B cell (primary cell): ENCODE data around the gene CMTM8. TPM values are rescaled to one million over a fixed set of nuclear protein-coding genes. Genes with fewer than 3 reads are reported as not detected.
A peak's percentile ranks its signal among the peaks of the same experiment; 100 is the strongest.

ENCODE experiments used
- ATAC-seq: fragments of 200-7000 bp; cut with Tn5 transposase; one replicate; pipeline ENCODE4 v1.10.0; 2021; ENCODE audit warnings: low read depth, mild to moderate bottlenecking, moderate number of reproducible peaks, moderate library complexity
- CTCF ChIA-PET: fragments of 350-600 bp; sonication (Branson Sonifier 250); formaldehyde crosslinking; loops from one replicate; lab custom pipeline; 2021; ENCODE audit warnings: antibody characterized with exemption, inconsistent platforms; lab: Charles Lee
- POLR2A ChIA-PET: fragments of 350-600 bp; sonication (Branson Sonifier 250); formaldehyde crosslinking; loops from one replicate; lab custom pipeline; 2021; ENCODE audit warnings: antibody characterized with exemption; lab: Charles Lee
- DNase-seq: peaks from one replicate; pipeline ENCODE4 v3.0.0; 2013
- H2AFZ ChIP-seq: 2 replicates; pipeline ENCODE4 v1.6.1; 2012; ENCODE audit warnings: mild to moderate bottlenecking, low read depth, low read length; ENCODE audit not compliant: insufficient read depth, poor library complexity, severe bottlenecking
- H3K27ac ChIP-seq, 2 donors: 1 replicate in 1 of 2; 2 replicates in 1 of 2; pipeline ENCODE4 v1.5.1; 2012 to 2013; ENCODE audit warnings: low read length in 2 of 2, mild to moderate bottlenecking in 2 of 2, moderate library complexity in 1 of 2
- H3K27me3 ChIP-seq, 4 experiments: fragments of 200-600 bp in 1 of 4; sonication (generic) in 1 of 4; replicated peaks in 1 of 4; 1 replicate in 2 of 4; 2 replicates in 2 of 4; pipeline versions ENCODE4 v1.6.1 to v1.7.0; 2013 to 2016; ENCODE audit warnings: low read length in 3 of 4, mild to moderate bottlenecking in 2 of 4, mixed read lengths in 1 of 4, moderate library complexity in 1 of 4; ENCODE audit not compliant: insufficient read depth in 4 of 4, control insufficient read depth in 3 of 4; ENCODE audit errors: control extremely low read depth in 1 of 4
- H3K36me3 ChIP-seq, 2 experiments: replicated peaks in 1 of 2; 1 replicate in 1 of 2; 2 replicates in 1 of 2; pipeline versions ENCODE4 v1.6.1 to v1.7.1; 2013; ENCODE audit warnings: low read length in 1 of 2; ENCODE audit not compliant: insufficient read depth in 2 of 2, control insufficient read depth in 1 of 2; ENCODE audit errors: control extremely low read depth in 1 of 2, extremely low read depth in 1 of 2
- H3K4me1 ChIP-seq, 2 donors: fragments of 200-600 bp in 1 of 2; sonication (generic) in 1 of 2; 1 replicate in 1 of 2; 2 replicates in 1 of 2; pipeline versions ENCODE4 v1.5.1 to v1.6.1; 2013 to 2017; ENCODE audit warnings: low read length in 2 of 2; ENCODE audit not compliant: control insufficient read depth in 2 of 2, insufficient read depth in 2 of 2
- H3K4me2 ChIP-seq: replicated peaks from 2 replicates; pipeline ENCODE3; 2012; ENCODE audit warnings: mild to moderate bottlenecking, low read depth, low read length; ENCODE audit not compliant: poor library complexity, severe bottlenecking
- H3K4me3 ChIP-seq, 5 experiments: fragments of 200-600 bp in 1 of 5; sonication (generic) in 1 of 5; 1 replicate in 3 of 5; 2 replicates in 2 of 5; pipeline versions ENCODE4 v1.5.1 to v1.7.0; 2011 to 2016; ENCODE audit warnings: low read length in 4 of 5, mild to moderate bottlenecking in 4 of 5, low read depth in 2 of 5, control low read depth in 1 of 5, moderate library complexity in 1 of 5; ENCODE audit not compliant: insufficient read depth in 1 of 5; ENCODE audit errors: control extremely low read depth in 1 of 5, extremely low read depth in 1 of 5
- H3K79me2 ChIP-seq: fragments of 200-600 bp; sonication (generic); one replicate; pipeline ENCODE4 v1.6.0; 2016; ENCODE audit warnings: low read length; ENCODE audit not compliant: control insufficient read depth, insufficient read depth
- H3K9ac ChIP-seq: fragments of 200-600 bp; sonication (generic); 2 replicates; pipeline ENCODE4 v1.6.1; 2017; ENCODE audit warnings: mild to moderate bottlenecking, low read length, moderate library complexity
- H3K9me3 ChIP-seq, 3 donors: one replicate each; pipeline versions ENCODE4 v1.6.1 to v1.7.1; 2013; ENCODE audit warnings: low read length in 2 of 3; ENCODE audit not compliant: control insufficient read depth in 2 of 3, insufficient read depth in 1 of 3; ENCODE audit errors: control extremely low read depth in 1 of 3
- H4K20me1 ChIP-seq: 2 replicates; pipeline ENCODE4 v1.6.0; 2012; ENCODE audit warnings: mild to moderate bottlenecking, low read length; ENCODE audit not compliant: insufficient read depth, control insufficient read depth, poor library complexity, severe bottlenecking
- H3K27ac Mint-ChIP-seq: one replicate; pipeline ENCODE4 v1.8.0; 2021; ENCODE audit warnings: mixed read lengths
- H3K27me3 Mint-ChIP-seq: one replicate; pipeline ENCODE4 v1.8.0; 2021; ENCODE audit warnings: mixed read lengths
- H3K4me1 Mint-ChIP-seq: one replicate; pipeline ENCODE4 v1.8.0; 2021; ENCODE audit warnings: mixed read lengths
- H3K4me3 Mint-ChIP-seq: one replicate; pipeline ENCODE4 v1.8.0; 2021; ENCODE audit warnings: mixed read lengths
- H3K9me3 Mint-ChIP-seq: one replicate; pipeline ENCODE4 v1.8.0; 2022; ENCODE audit warnings: mixed read lengths; ENCODE audit not compliant: insufficient read depth
- EZH2 ChIP-seq: IDR thresholded peaks from 2 replicates; pipeline ENCODE4 v1.6.1; 2012; ENCODE audit warnings: borderline replicate concordance, low read depth, mild to moderate bottlenecking, moderate library complexity, low read length; ENCODE audit not compliant: insufficient read depth, poor library complexity, severe bottlenecking
- WGBS: methylation state at CpG from one replicate; pipeline ENCODE4 v1.1.5; 2013; ENCODE audit warnings: missing lambda C conversion rate; ENCODE audit not compliant: insufficient coverage; 5-methylcytosine and 5-hydroxymethylcytosine counted together
- intact Hi-C: fragments of 100-400 bp; cut with micrococcal nuclease; formaldehyde crosslinking; loops from one replicate; pipeline ENCODE4 v1.10.0; 2022
- polyA plus RNA-seq: library from polyadenylated mRNA; depleted of rRNA; stranded (reverse); fragments of >200 nt; gene quantifications from 2 replicates; pipeline ENCODE4 v1.2.3, GENCODE V29; 2012
- total RNA-seq, 2 donors: library from RNA; stranded (reverse); fragments of 120-200 nt in 1 of 2; gene quantifications; 1 replicate in 1 of 2; 2 replicates in 1 of 2; pipeline versions ENCODE4 v1.2.3 to v1.2.4, GENCODE V29; 2013 to 2022
- TF ChIP-seq, protein P1 (sequence below): fragments of 200-600 bp; IDR thresholded peaks from one replicate; pipeline ENCODE4 v1.8.0; 2022; ENCODE audit warnings: antibody characterized with exemption, mild to moderate bottlenecking

The CMTM8 gene
- total and polyA plus RNA-seq, 2 donors (not counting 1 experiment from before 2014, with no cell fraction given) = 0.25 to 0.28 TPM

DNA sequence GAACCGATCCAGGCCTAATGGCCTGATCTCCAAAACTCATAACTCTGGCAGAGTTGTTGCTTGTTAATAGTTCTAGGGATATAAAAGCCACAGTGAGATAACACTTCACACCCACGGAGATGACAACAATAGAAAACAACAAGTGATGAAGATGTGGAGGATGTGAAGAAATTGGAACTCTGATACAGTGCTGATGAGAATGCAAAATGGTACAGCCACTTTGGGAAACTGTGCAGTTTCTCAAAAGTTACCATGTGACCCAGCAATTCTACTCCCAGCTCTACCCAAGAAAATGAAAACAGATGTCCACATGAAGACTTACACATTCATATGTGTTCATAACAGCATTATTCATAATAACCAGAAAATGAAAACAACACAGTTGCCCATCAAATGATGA lies 157.0 kb downstream of the CMTM8 start:
- no peak for DNase-seq
- no CpG with 5 or more reads among the region's 2 CpGs for WGBS
- intact Hi-C loops = loop anchor here (5.0 to 10.0 kb wide), 2 partner anchors 177 to 861 kb away; partner anchors contain the start of genes DYNC1LI1 and STT3B
- Histone ChIP-seq H2AFZ (no peak overlapping the region), H3K27me3 (no peaks in the 10 kb centered on the region), H3K79me2 (peaks cover 31% of the 10 kb centered on the region), H3K27ac (peak overlapping the region in 1 of 2 donors; percentile 82), H3K9me3 (no peaks in the 10 kb centered on the region), H4K20me1 (no peaks in the 10 kb centered on the region), H3K4me3 (no peak overlapping the region), H3K4me2 (no peak overlapping the region), H3K4me1 (peaks cover 35 to 51% of the 10 kb centered on the region in 2 donors), H3K36me3 (peaks cover 0 to 4% of the 10 kb centered on the region in 2 experiments), H3K9ac (no peak overlapping the region)
- H3K9me3 Mint-ChIP-seq = no peaks in the 10 kb centered on the region
- H3K4me3 Mint-ChIP-seq = no peak overlapping the region
- ChIA-PET CTCF (interaction anchor here (0.6 to 9.2 kb wide), 13 partner anchors 13 to 267 kb away, joined by 3 to 115 read pairs (median 4); no protein-coding TSS in a partner anchor), POLR2A (no interaction called here)
- peak overlapping the region; percentile 81 for H3K27ac Mint-ChIP-seq
- ATAC-seq = no peak
- H3K4me1 Mint-ChIP-seq = peaks cover 71% of the 10 kb centered on the region
- no peaks in the 10 kb centered on the region for H3K27me3 Mint-ChIP-seq
- no peak for TF ChIP-seq EZH2
- TF ChIP-seq, protein P1, sequence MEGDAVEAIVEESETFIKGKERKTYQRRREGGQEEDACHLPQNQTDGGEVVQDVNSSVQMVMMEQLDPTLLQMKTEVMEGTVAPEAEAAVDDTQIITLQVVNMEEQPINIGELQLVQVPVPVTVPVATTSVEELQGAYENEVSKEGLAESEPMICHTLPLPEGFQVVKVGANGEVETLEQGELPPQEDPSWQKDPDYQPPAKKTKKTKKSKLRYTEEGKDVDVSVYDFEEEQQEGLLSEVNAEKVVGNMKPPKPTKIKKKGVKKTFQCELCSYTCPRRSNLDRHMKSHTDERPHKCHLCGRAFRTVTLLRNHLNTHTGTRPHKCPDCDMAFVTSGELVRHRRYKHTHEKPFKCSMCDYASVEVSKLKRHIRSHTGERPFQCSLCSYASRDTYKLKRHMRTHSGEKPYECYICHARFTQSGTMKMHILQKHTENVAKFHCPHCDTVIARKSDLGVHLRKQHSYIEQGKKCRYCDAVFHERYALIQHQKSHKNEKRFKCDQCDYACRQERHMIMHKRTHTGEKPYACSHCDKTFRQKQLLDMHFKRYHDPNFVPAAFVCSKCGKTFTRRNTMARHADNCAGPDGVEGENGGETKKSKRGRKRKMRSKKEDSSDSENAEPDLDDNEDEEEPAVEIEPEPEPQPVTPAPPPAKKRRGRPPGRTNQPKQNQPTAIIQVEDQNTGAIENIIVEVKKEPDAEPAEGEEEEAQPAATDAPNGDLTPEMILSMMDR = no peak

DNA sequence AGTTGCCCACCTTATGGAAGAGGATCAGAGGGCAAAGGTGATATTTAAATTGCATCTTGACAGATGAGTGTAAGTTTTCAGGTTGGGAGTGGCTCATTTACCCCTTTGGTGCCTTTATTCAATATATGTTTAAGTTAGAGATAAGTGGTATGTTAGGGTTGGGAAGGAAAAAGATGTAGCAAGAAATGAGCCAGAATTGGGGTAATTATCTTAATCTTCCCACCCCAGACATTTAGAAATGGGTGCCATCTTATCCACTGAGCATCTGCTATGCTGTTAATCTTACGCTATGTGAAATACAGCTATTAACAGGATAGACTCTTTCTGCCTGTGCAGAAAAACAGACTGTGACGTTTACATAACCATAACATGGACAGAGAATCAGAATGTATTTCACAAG lies 159.5 kb downstream of the CMTM8 start:
- WGBS = no CpG with 5 or more reads among the region's 2 CpGs
- Histone ChIP-seq H3K36me3 (peaks cover 0 to 4% of the 10 kb centered on the region in 2 experiments), H3K27ac (peak overlapping the region in 1 of 2 donors; percentile 66), H3K79me2 (peaks cover 35% of the 10 kb centered on the region), H3K9ac (no peak overlapping the region), H3K4me2 (no peak overlapping the region), H3K27me3 (no peaks in the 10 kb centered on the region), H2AFZ (no peak overlapping the region), H4K20me1 (no peaks in the 10 kb centered on the region), H3K4me1 (peaks cover 42 to 56% of the 10 kb centered on the region in 2 donors), H3K4me3 (no peak overlapping the region), H3K9me3 (peaks cover 0 to 5% (median 0%) of the 10 kb centered on the region in 3 donors)
- ATAC-seq (no peak), DNase-seq (no peak)
- ChIA-PET CTCF (interaction anchor here (0.7 to 9.2 kb wide), 10 partner anchors 10 to 102 kb away, joined by 3 to 115 read pairs (median 10); no protein-coding TSS in a partner anchor), POLR2A (no interaction called here)
- Mint-ChIP-seq H3K4me1 (peaks cover 74% of the 10 kb centered on the region), H3K9me3 (no peaks in the 10 kb centered on the region), H3K4me3 (no peak overlapping the region), H3K27me3 (no peaks in the 10 kb centered on the region), H3K27ac (peak overlapping the region; percentile 50)
- TF ChIP-seq EZH2 = no peak
- TF ChIP-seq, protein P1 = no peak
- intact Hi-C loops = loop anchor here (5.0 to 10.0 kb wide), 2 partner anchors 174 to 863 kb away; partner anchors contain the start of genes DYNC1LI1 and STT3B
